GM12878 (cell line): Measurements from ENCODE around the gene DTL. TPM values are rescaled to one million over a fixed set of nuclear protein-coding genes. Genes with fewer than 3 reads are reported as not detected.

ENCODE experiments used
- ATAC-seq: fragments of 200-7000 bp; cut with Tn5 transposase; 3 replicates; pipeline ENCODE4 v1.9.1; 2020; ENCODE audit warnings: mild to moderate bottlenecking, moderate library complexity
- BruUV-seq: library from RNA; stranded (reverse); fragments of 400-500 nt; replicated peaks from 2 replicates; lab custom pipeline; 2021; lab: Mats Ljungman, UMichigan
- CTCF ChIA-PET: fragments of 300-600 bp; sonication (Branson Sonifier 250); formaldehyde crosslinking; extraction: SDS; loops from one replicate; lab custom pipeline; 2021; ENCODE audit warnings: inconsistent platforms; lab: Yijun Ruan, JAX
- POLR2A ChIA-PET: fragments of 350-600 bp; formaldehyde crosslinking; extraction: SDS; loops from one replicate; lab custom pipeline; 2021; ENCODE audit warnings: inconsistent platforms; lab: Charles Lee
- RAD21 ChIA-PET: fragments of 300-600 bp; sonication (Branson Sonifier 250); formaldehyde crosslinking; loops from one replicate; lab custom pipeline; 2023; ENCODE audit warnings: antibody characterized with exemption; ENCODE audit not compliant: unreplicated experiment; lab: Charles Lee
- SMC1A ChIA-PET: fragments of 300-600 bp; sonication (Branson Sonifier 250); formaldehyde crosslinking; loops from one replicate; lab custom pipeline; 2023; ENCODE audit not compliant: unreplicated experiment, uncharacterized antibody; lab: Charles Lee
- DNase-seq: peaks from one replicate; pipeline ENCODE4 v3.0.0-alpha.2; 2011; ENCODE audit warnings: low read depth, low spot score
- FAIRE-seq: peaks from 3 replicates; lab custom pipeline; 2011; peaks lifted over from hg19 to GRCh38; lab: Jason Lieb, UNC
- H2AFZ ChIP-seq: 2 replicates; pipeline ENCODE4 v1.6.0; 2011; ENCODE audit warnings: low read depth, low read length, control low read depth; ENCODE audit not compliant: control insufficient read depth
- H3K27ac ChIP-seq: 2 replicates; pipeline ENCODE4 v1.5.1; 2011; ENCODE audit warnings: control low read depth; ENCODE audit not compliant: control insufficient read depth, insufficient read depth
- H3K27me3 ChIP-seq, 2 experiments: replicated peaks in 1 of 2; 2 replicates each; pipeline versions ENCODE4 v1.6.0 to v1.6.1; 2011; ENCODE audit warnings: low read length in 1 of 2; ENCODE audit not compliant: control insufficient read depth in 2 of 2, insufficient read depth in 2 of 2
- H3K36me3 ChIP-seq, 2 experiments: 2 replicates each; pipeline ENCODE4 v1.5.1; 2011; ENCODE audit warnings: low read length in 1 of 2; ENCODE audit not compliant: control insufficient read depth in 2 of 2, insufficient read depth in 2 of 2
- H3K4me1 ChIP-seq: 2 replicates; pipeline ENCODE4 v1.6.1; 2011; ENCODE audit warnings: mild to moderate bottlenecking, low read length, moderate library complexity, mixed read lengths; ENCODE audit not compliant: control insufficient read depth, insufficient read depth
- H3K4me2 ChIP-seq: 2 replicates; pipeline ENCODE4 v1.6.0; 2011; ENCODE audit warnings: control low read depth; ENCODE audit not compliant: control insufficient read depth, insufficient read depth
- H3K4me3 ChIP-seq: fragments of 200-600 bp; sonication (generic); 2 replicates; pipeline ENCODE4 v1.5.1; 2016
- H3K79me2 ChIP-seq: 2 replicates; pipeline ENCODE4 v1.6.0; 2011; ENCODE audit warnings: low read length; ENCODE audit not compliant: control insufficient read depth, insufficient read depth
- H3K9ac ChIP-seq: 2 replicates; pipeline ENCODE4 v1.8.0; 2011; ENCODE audit warnings: low read length, control low read depth, mixed read lengths; ENCODE audit not compliant: control insufficient read depth, insufficient read depth
- H3K9me3 ChIP-seq: replicated peaks from 3 replicates; pipeline ENCODE4 v1.5.1; 2011; ENCODE audit warnings: mild to moderate bottlenecking, low read length; ENCODE audit not compliant: control insufficient read depth, insufficient read depth
- H4K20me1 ChIP-seq: 2 replicates; pipeline ENCODE4 v1.6.0; 2011; ENCODE audit not compliant: control insufficient read depth, insufficient read depth
- ATF7 ChIP-seq: fragments of 450-650 bp; IDR thresholded peaks from 2 replicates; pipeline ENCODE4 v1.6.1; 2016; ENCODE audit warnings: low read depth, mild to moderate bottlenecking
- CUX1 ChIP-seq: IDR thresholded peaks from 2 replicates; pipeline ENCODE4 v1.6.1; 2012; ENCODE audit warnings: improper control_type of control experiment, low read depth, low read length; ENCODE audit not compliant: insufficient replicate concordance
- DPF2 ChIP-seq: fragments of 450-650 bp; IDR thresholded peaks from 2 replicates; pipeline ENCODE4 v1.6.1; 2017; ENCODE audit warnings: mild to moderate bottlenecking
- EP300 ChIP-seq, 2 experiments: fragments of 150-350 bp in 1 of 2; IDR thresholded peaks; 2 replicates each; pipeline ENCODE4 v1.6.1; 2011 to 2012; ENCODE audit warnings: low read depth in 2 of 2, low read length in 2 of 2, borderline replicate concordance in 1 of 2, improper control_type of control experiment in 1 of 2, inconsistent platforms in 1 of 2; ENCODE audit not compliant: control insufficient read depth in 1 of 2
- IKZF2 ChIP-seq, 2 experiments: fragments of 450-650 bp; IDR thresholded peaks; 2 replicates each; pipeline ENCODE4 v1.6.1; 2017; ENCODE audit warnings: mild to moderate bottlenecking in 2 of 2, moderate library complexity in 2 of 2
- JUNB ChIP-seq: IDR thresholded peaks from 2 replicates; pipeline ENCODE4 v1.6.1; 2016; ENCODE audit warnings: antibody characterized with exemption, mild to moderate bottlenecking
- NBN ChIP-seq: fragments of 450-650 bp; IDR thresholded peaks from 2 replicates; pipeline ENCODE4 v1.6.1; 2016
- NFIC ChIP-seq: IDR thresholded peaks from 2 replicates; pipeline ENCODE4 v1.6.1; 2012; ENCODE audit warnings: low read depth, mild to moderate bottlenecking, inconsistent platforms, low read length, moderate library complexity
- POU2F2 ChIP-seq: IDR thresholded peaks from 3 replicates; pipeline ENCODE4 v1.6.1; 2011; ENCODE audit warnings: low read depth, mild to moderate bottlenecking, low read length, borderline replicate concordance
- RAD21 ChIP-seq: IDR thresholded peaks from 2 replicates; pipeline ENCODE4 v1.6.1; 2011; ENCODE audit warnings: mild to moderate bottlenecking, low read depth, low read length, moderate library complexity; ENCODE audit not compliant: insufficient read depth
- SMAD5 ChIP-seq: IDR thresholded peaks from 2 replicates; pipeline ENCODE4 v1.6.1; 2016; ENCODE audit warnings: antibody characterized with exemption, low read depth
- TARDBP ChIP-seq: IDR thresholded peaks from 2 replicates; pipeline ENCODE4 v1.6.1; 2016; ENCODE audit warnings: borderline replicate concordance
- ZBTB40 ChIP-seq: fragments of 450-650 bp; IDR thresholded peaks from 2 replicates; pipeline ENCODE4 v1.6.1; 2016; ENCODE audit warnings: mild to moderate bottlenecking, moderate library complexity, borderline replicate concordance
- WGBS: methylation state at CpG from one replicate; pipeline ENCODE4 v1.1.6; 2016; ENCODE audit warnings: low lambda C conversion rate; ENCODE audit not compliant: insufficient replicate concordance, insufficient coverage; ENCODE audit errors: missing lambda C conversion rate; 5-methylcytosine and 5-hydroxymethylcytosine counted together
- in situ Hi-C: fragments of 300-500 bp; cut with MboI; formaldehyde crosslinking; loops from 9 replicates; pipeline ENCODE4 v1.14.3; 2018; ENCODE audit warnings: mixed read lengths
- intact Hi-C: fragments of 100-400 bp; cut with micrococcal nuclease; formaldehyde crosslinking; loops from one replicate; pipeline ENCODE4 v1.14.2; 2022; ENCODE audit not compliant: unreplicated experiment
- polyA plus RNA-seq, 11 experiments: library from polyadenylated mRNA; depleted of rRNA in 4 of 11; unstranded in 6 of 11; stranded (reverse) in 5 of 11; fragments of >200 nt; fragmentation: Nextera tagmentation in 4 of 11; fragmentation: Illumina TruSeq in 1 of 11; extraction: Ambion mirVana in 4 of 11; extraction: Trizol in 1 of 11; gene quantifications; 1 replicate in 1 of 11; 2 replicates in 10 of 11; pipeline versions ENCODE4 v1.2.1 to v1.2.3, GENCODE V29; 2011 to 2016; ENCODE audit warnings: inconsistent platforms in 2 of 11, missing spikeins in 2 of 11, low read depth in 1 of 11
- total RNA-seq, 4 experiments: library from RNA; depleted of rRNA in 3 of 4; stranded (reverse); fragments of >200 nt in 3 of 4; fragmentation: Illumina TruSeq in 1 of 4; extraction: Trizol in 1 of 4; gene quantifications; 2 replicates each; pipeline versions ENCODE4 v1.2.1 to v1.2.3, GENCODE V29; 2013 to 2021

The DTL gene
- total and polyA plus RNA-seq, 10 of the 15 experiments (the other 5 are each of a cell fraction or from before 2014, with no cell fraction given) = 24.1 to 73.4 (median 52.2) TPM

- TF ChIP-seq CUX1 (no peak), JUNB (no peak), NFIC (no peak), TARDBP (no peak)
Measured at GRCh38 chr1:212004895-212005608, 30.5 kb upstream of the DTL start (continued).

- Histone ChIP-seq H3K4me3 (no peak overlapping the region), H3K27me3 (no peaks in the 10 kb centered on the region), H2AFZ (no peak overlapping the region), H3K4me1 (no peaks in the 10 kb centered on the region), H3K9me3 (no peaks in the 10 kb centered on the region), H3K27ac (no peak overlapping the region), H3K36me3 (peaks cover 4 to 30% of the 10 kb centered on the region in 2 experiments; a peak in 3 of 4 replicates), H4K20me1 (no peaks in the 10 kb centered on the region), H3K79me2 (no peaks in the 10 kb centered on the region), H3K9ac (no peak overlapping the region), H3K4me2 (no peak overlapping the region)
- no peak for ATAC-seq
- FAIRE-seq = no peak
- intact Hi-C loops (no loop called here), in situ Hi-C loops (no loop called here)
- ChIA-PET SMC1A (interaction anchor here (3.4 kb wide), 1 partner anchor 28 kb away, joined by 12 read pairs; the partner anchor contains the start of genes DTL and INTS7), POLR2A (interaction anchor here (0.8 kb wide), 1 partner anchor 28 kb away, joined by 3 read pairs; the partner anchor contains the start of genes DTL and INTS7), CTCF (interaction anchor here (3.9 kb wide), 1 partner anchor 28 kb away, joined by 28 read pairs; the partner anchor contains the start of genes DTL and INTS7), RAD21 (no interaction called here)
- no TSS peak for BruUV-seq
- no peak for DNase-seq
- 97% methylated on average over 4 of the region's 4 CpGs for WGBS
- TF ChIP-seq NBN = no peak
- no peak for TF ChIP-seq POU2F2
- TF ChIP-seq DPF2 = no peak
- TF ChIP-seq ATF7 = no peak
- no peak for TF ChIP-seq EP300 (IDR thresholded peaks at IDR 0.05; ENCODE audit: borderline replicate concordance in 1 of 2, control insufficient read depth in 1 of 2, low read depth in 2 of 2, low read length in 2 of 2)
- no peak for TF ChIP-seq SMAD5
- TF ChIP-seq IKZF2 (IDR thresholded peaks at IDR 0.05) = no peak
- TF ChIP-seq ZBTB40 = no peak
- no peak for TF ChIP-seq RAD21
Measured at GRCh38 chr1:212007178-212007577, 28.4 kb upstream of the DTL start.
